A673 (cell line): ENCODE data around the gene NFKBIL1. TPM values are rescaled to one million over a fixed set of nuclear protein-coding genes. Genes with fewer than 3 reads are reported as not detected.

Experiments used
- BruUV-seq: library from RNA; stranded (reverse); fragments of 400-500 nt; replicated peaks from 2 replicates; lab custom pipeline; 2021; lab: Mats Ljungman, UMichigan
- CTCF ChIA-PET: fragments of 300-600 bp; sonication (Branson Sonifier 250); formaldehyde crosslinking; loops from one replicate; lab custom pipeline; 2022; ENCODE audit warnings: antibody characterized with exemption; lab: Charles Lee
- POLR2A ChIA-PET: fragments of 300-600 bp; sonication (Branson Sonifier 250); formaldehyde crosslinking; loops from one replicate; lab custom pipeline; 2022; ENCODE audit warnings: antibody characterized with exemption; ENCODE audit not compliant: low non-redundant PET; lab: Charles Lee
- DNase-seq: peaks from one replicate; pipeline ENCODE4 v3.0.0-alpha.2; 2015; ENCODE audit warnings: low spot score
- H3K27ac ChIP-seq: fragments of 200-600 bp; sonication (generic); 2 replicates; pipeline ENCODE4 v1.5.1; 2016; ENCODE audit warnings: mixed run types, low read depth, mild to moderate bottlenecking, mixed read lengths, antibody characterized with exemption, low read length; ENCODE audit not compliant: poor library complexity, severe bottlenecking
- H3K27me3 ChIP-seq: fragments of 200-600 bp; sonication (generic); replicated peaks from 2 replicates; pipeline ENCODE4 v1.6.1; 2017; ENCODE audit warnings: mixed run types, low read depth, mild to moderate bottlenecking, mixed read lengths, antibody characterized with exemption, low read length; ENCODE audit not compliant: insufficient read depth, poor library complexity
- H3K36me3 ChIP-seq: fragments of 200-600 bp; sonication (generic); 2 replicates; pipeline ENCODE4 v1.6.1; 2016; ENCODE audit warnings: mixed run types, mild to moderate bottlenecking, mixed read lengths, antibody characterized with exemption, low read length; ENCODE audit not compliant: insufficient read depth, poor library complexity, severe bottlenecking
- H3K4me1 ChIP-seq: fragments of 200-600 bp; sonication (generic); 2 replicates; pipeline ENCODE4 v1.6.1; 2017; ENCODE audit warnings: mixed run types, mild to moderate bottlenecking, mixed read lengths, antibody characterized with exemption, low read length; ENCODE audit not compliant: insufficient read depth, poor library complexity, severe bottlenecking
- H3K4me3 ChIP-seq: fragments of 200-600 bp; sonication (generic); 2 replicates; pipeline ENCODE4 v1.5.1; 2016; ENCODE audit warnings: low read depth, mixed run types, mild to moderate bottlenecking, mixed read lengths, low read length; ENCODE audit not compliant: poor library complexity, severe bottlenecking
- H3K9me3 ChIP-seq: fragments of 200-600 bp; sonication (generic); 2 replicates; pipeline ENCODE4 v1.6.1; 2016; ENCODE audit warnings: mixed run types, low read depth, mild to moderate bottlenecking, mixed read lengths, antibody characterized with exemption, low read length; ENCODE audit not compliant: poor library complexity, severe bottlenecking
- EZH2 ChIP-seq: fragments of 200-600 bp; sonication (generic); IDR thresholded peaks from 2 replicates; pipeline ENCODE4 v1.6.1; 2017; ENCODE audit warnings: borderline replicate concordance, low read depth, mild to moderate bottlenecking, mixed read lengths, antibody characterized with exemption, low read length; ENCODE audit not compliant: poor library complexity, severe bottlenecking
- intact Hi-C: fragments of 100-400 bp; cut with micrococcal nuclease; formaldehyde crosslinking; loops from one replicate; pipeline ENCODE4 v1.10.0; 2022; ENCODE audit not compliant: unreplicated experiment
- total RNA-seq: library from RNA; stranded (reverse); gene quantifications from 2 replicates; pipeline ENCODE4 v1.2.3, GENCODE V29; 2021
- TF ChIP-seq, protein P1 (sequence below): fragments of 300-800, 200-600 bp; sonication (generic); conservative IDR thresholded peaks from 2 replicates; pipeline ENCODE4 v1.5.1; 2017; ENCODE audit warnings: low read depth, mild to moderate bottlenecking, antibody characterized with exemption, low read length, moderate library complexity, mixed read lengths

The NFKBIL1 gene
- total RNA-seq, 1 experiment from 2014 or later: 15.7 TPM

GRCh38 chr6:31592396-31592771, 45.0 kb downstream of the NFKBIL1 start:
- Histone ChIP-seq H3K4me3 (no peak overlapping the region), H3K4me1 (no peaks in the 10 kb centered on the region), H3K27ac (no peak overlapping the region), H3K36me3 (no peaks in the 10 kb centered on the region), H3K9me3 (no peaks in the 10 kb centered on the region), H3K27me3 (no peaks in the 10 kb centered on the region)
- intact Hi-C loops: no loop called here
- DNase-seq: no peak
- BruUV-seq: no TSS peak
- POLR2A ChIA-PET: no interaction called here
- CTCF ChIA-PET: no interaction called here
- no peak for TF ChIP-seq EZH2
- TF ChIP-seq, protein P1, sequence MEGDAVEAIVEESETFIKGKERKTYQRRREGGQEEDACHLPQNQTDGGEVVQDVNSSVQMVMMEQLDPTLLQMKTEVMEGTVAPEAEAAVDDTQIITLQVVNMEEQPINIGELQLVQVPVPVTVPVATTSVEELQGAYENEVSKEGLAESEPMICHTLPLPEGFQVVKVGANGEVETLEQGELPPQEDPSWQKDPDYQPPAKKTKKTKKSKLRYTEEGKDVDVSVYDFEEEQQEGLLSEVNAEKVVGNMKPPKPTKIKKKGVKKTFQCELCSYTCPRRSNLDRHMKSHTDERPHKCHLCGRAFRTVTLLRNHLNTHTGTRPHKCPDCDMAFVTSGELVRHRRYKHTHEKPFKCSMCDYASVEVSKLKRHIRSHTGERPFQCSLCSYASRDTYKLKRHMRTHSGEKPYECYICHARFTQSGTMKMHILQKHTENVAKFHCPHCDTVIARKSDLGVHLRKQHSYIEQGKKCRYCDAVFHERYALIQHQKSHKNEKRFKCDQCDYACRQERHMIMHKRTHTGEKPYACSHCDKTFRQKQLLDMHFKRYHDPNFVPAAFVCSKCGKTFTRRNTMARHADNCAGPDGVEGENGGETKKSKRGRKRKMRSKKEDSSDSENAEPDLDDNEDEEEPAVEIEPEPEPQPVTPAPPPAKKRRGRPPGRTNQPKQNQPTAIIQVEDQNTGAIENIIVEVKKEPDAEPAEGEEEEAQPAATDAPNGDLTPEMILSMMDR: no peak

DNA sequence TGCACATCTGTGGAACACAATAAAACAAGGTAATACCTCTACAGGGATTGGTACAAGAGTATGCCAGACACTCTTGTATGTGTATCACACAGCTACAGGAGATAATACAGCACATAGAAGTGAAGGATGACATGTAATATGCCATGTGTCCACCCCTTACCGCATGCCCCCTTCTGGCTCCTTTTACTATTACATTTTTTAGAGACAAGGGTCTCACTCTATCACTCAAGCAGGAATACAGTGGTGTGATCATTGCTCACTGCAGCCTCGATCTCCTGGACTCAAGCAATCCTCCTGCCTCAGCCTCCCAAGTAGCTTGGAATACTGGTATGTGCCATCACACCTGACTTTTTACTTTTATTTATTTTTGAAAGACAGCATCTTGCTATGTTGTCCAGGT, 49.6 kb downstream of the NFKBIL1 start:
- no peaks in the 10 kb centered on the region for H3K9me3 ChIP-seq
- TF ChIP-seq, protein P1: peak; percentile 57
- TF ChIP-seq EZH2: no peak
- H3K27me3 ChIP-seq: no peaks in the 10 kb centered on the region
- BruUV-seq: no TSS peak
- intact Hi-C loops: loop anchor here (2.0 kb wide), 1 partner anchor 14 kb away; the partner anchor contains the start of gene LTB
- no peaks in the 10 kb centered on the region for H3K36me3 ChIP-seq
- CTCF ChIA-PET: interaction anchor here (1.1 to 3.6 kb wide), 7 partner anchors 17 to 104 kb away, joined by 3 to 30 read pairs (median 4); partner anchors contain the start of genes ATP6V1G2, C6orf47 and NFKBIL1
- no peaks in the 10 kb centered on the region for H3K4me1 ChIP-seq
- no peak overlapping the region for H3K4me3 ChIP-seq
- peak; percentile 75 for DNase-seq
- no peak overlapping the region for H3K27ac ChIP-seq
- POLR2A ChIA-PET: no interaction called here

- Histone ChIP-seq H3K9me3 (no peaks in the 10 kb centered on the region), H3K36me3 (no peaks in the 10 kb centered on the region), H3K4me3 (no peak overlapping the region), H3K4me1 (no peaks in the 10 kb centered on the region), H3K27ac (no peak overlapping the region), H3K27me3 (no peaks in the 10 kb centered on the region)
- intact Hi-C loops: no loop called here
- DNase-seq: no peak
- BruUV-seq: no TSS peak
- CTCF ChIA-PET: no interaction called here
- no peak for TF ChIP-seq EZH2
- TF ChIP-seq, protein P1: no peak
- POLR2A ChIA-PET: no interaction called here
These were observed 59.9 kb downstream of the NFKBIL1 start for GRCh38 chr6:31607317-31607716.

Other genes starting within 250 kb of the NFKBIL1 start
- gene HLA-B, start 190.4 kb upstream of the NFKBIL1 start, total RNA-seq: 27.3 and 29.9 TPM in 2 replicates
- gene MICA, start 144.0 kb upstream of the NFKBIL1 start, total RNA-seq: 31.6 and 41.2 TPM in 2 replicates
- gene MICB, start 49.5 kb upstream of the NFKBIL1 start, total RNA-seq: 11.1 and 12.7 TPM in 2 replicates
- gene MCCD1, start 18.6 kb upstream of the NFKBIL1 start, total RNA-seq: not detected in 2 replicates
- gene DDX39B, start 5.6 kb upstream of the NFKBIL1 start, total RNA-seq: 558 and 594 TPM in 2 replicates
- gene ATP6V1G2, start 1.0 kb upstream of the NFKBIL1 start, total RNA-seq: 2.5 and 3.1 TPM in 2 replicates
- gene LTA, start 24.7 kb downstream of the NFKBIL1 start, total RNA-seq: not detected in 2 replicates
- 0.17 and 0.42 TPM in 2 replicates for gene TNF, start 28.0 kb downstream of the NFKBIL1 start, total RNA-seq
- not detected in 2 replicates for gene LTB, start 34.8 kb downstream of the NFKBIL1 start, total RNA-seq
- gene LST1, start 38.7 kb downstream of the NFKBIL1 start, total RNA-seq: not detected in 2 replicates
- gene NCR3, start 45.4 kb downstream of the NFKBIL1 start, total RNA-seq: not detected in 2 replicates
- 0.64 and 0.68 TPM in 2 replicates for gene AIF1, start 67.6 kb downstream of the NFKBIL1 start, total RNA-seq
- gene PRRC2A, start 73.1 kb downstream of the NFKBIL1 start, total RNA-seq: 289 and 313 TPM in 2 replicates
- 391 and 393 TPM in 2 replicates for gene BAG6, start 105.1 kb downstream of the NFKBIL1 start, total RNA-seq
- gene APOM, start 108.3 kb downstream of the NFKBIL1 start, total RNA-seq: 2.5 and 4.8 TPM in 2 replicates
- gene C6orf47, start 113.2 kb downstream of the NFKBIL1 start, total RNA-seq: 20.1 and 21.3 TPM in 2 replicates
- gene GPANK1, start 117.4 kb downstream of the NFKBIL1 start, total RNA-seq: 27.7 and 32.0 TPM in 2 replicates
- 252 and 253 TPM in 2 replicates for gene CSNK2B, start 118.5 kb downstream of the NFKBIL1 start, total RNA-seq
- gene LY6G5B, start 122.4 kb downstream of the NFKBIL1 start, total RNA-seq: 18.9 and 19.4 TPM in 2 replicates
- gene LY6G5C, start 133.5 kb downstream of the NFKBIL1 start, total RNA-seq: 3.9 and 6.8 TPM in 2 replicates
- 36.3 and 45.6 TPM in 2 replicates for gene ABHD16A, start 155.7 kb downstream of the NFKBIL1 start, total RNA-seq
- not detected in 2 replicates for gene LY6G6F, start 159.3 kb downstream of the NFKBIL1 start, total RNA-seq
- gene LY6G6D, start 167.7 kb downstream of the NFKBIL1 start, total RNA-seq: not detected in 2 replicates
- gene LY6G6C, start 174.1 kb downstream of the NFKBIL1 start, total RNA-seq: 0.42 and 0.80 TPM in 2 replicates
- gene MPIG6B, start 175.8 kb downstream of the NFKBIL1 start, total RNA-seq: not detected in 2 replicates
- gene DDAH2, start 181.7 kb downstream of the NFKBIL1 start, total RNA-seq: 68.2 and 86.7 TPM in 2 replicates
- 371 and 431 TPM in 2 replicates for gene CLIC1, start 188.9 kb downstream of the NFKBIL1 start, total RNA-seq
- gene MSH5, start 192.4 kb downstream of the NFKBIL1 start, total RNA-seq: 76.4 and 102 TPM in 2 replicates
- gene SAPCD1, start 215.0 kb downstream of the NFKBIL1 start, total RNA-seq: 9.9 and 19.9 TPM in 2 replicates
- gene VWA7, start 229.7 kb downstream of the NFKBIL1 start, total RNA-seq: 2.7 and 2.8 TPM in 2 replicates
- gene VARS1, start 248.1 kb downstream of the NFKBIL1 start, total RNA-seq: 233 and 247 TPM in 2 replicates